ENCODE results near the gene CA10. TPM values are rescaled to one million over a fixed set of nuclear protein-coding genes. Genes with fewer than 3 reads are reported as not detected.

Gene CA10
- total and polyA plus RNA-seq, 9 of the 15 experiments (the other 6 are each of a cell fraction or from before 2014, with no cell fraction given) = not detected

GRCh38 chr17:51739245-51739886 lies 419.1 kb downstream of the CA10 start:
- Histone ChIP-seq H3K27ac (ENCODE audit: extremely low read depth, low read depth, low read length) (no peak overlapping the region), H3K9me3 (replicated peaks; ENCODE audit: control insufficient read depth, insufficient read depth, low read depth, low read length) (no peaks in the 10 kb centered on the region), H3K4me3 (no peak overlapping the region), H3K27me3 (ENCODE audit: control insufficient read depth in 2 of 2, insufficient read depth in 2 of 2, low read length in 2 of 2) (no peaks in the 10 kb centered on the region), H3K79me2 (ENCODE audit: control insufficient read depth, insufficient read depth, low read length) (no peaks in the 10 kb centered on the region), H3K36me3 (ENCODE audit: control insufficient read depth, insufficient read depth, low read length) (no peaks in the 10 kb centered on the region), H4K20me1 (replicated peaks; ENCODE audit: control insufficient read depth, insufficient read depth, low read length) (no peaks in the 10 kb centered on the region), H3K4me2 (ENCODE audit: insufficient read depth, low read length) (no peak overlapping the region), H3K9me1 (ENCODE audit: control insufficient read depth, insufficient read depth, low read length) (no peaks in the 10 kb centered on the region), H3K9ac (ENCODE audit: insufficient read depth in 1 of 2, low read depth in 2 of 2, low read length in 2 of 2) (no peak overlapping the region), H2AFZ (ENCODE audit: low read depth, low read length) (no peak overlapping the region), H3K4me1 (replicated peaks in 1 of 2; ENCODE audit: control insufficient read depth in 2 of 2, insufficient read depth in 2 of 2, low read length in 2 of 2) (no peaks in the 10 kb centered on the region)
- BruUV-seq (replicated peaks) = no TSS peak
- under 1% methylated on average over 6 of the region's 6 CpGs for WGBS (ENCODE audit: insufficient coverage, low coverage, missing lambda C conversion rate)
- DNase-seq (ENCODE audit: extremely low read depth in 1 of 4, low spot score in 3 of 4) = no peak
- in situ Hi-C loops (cut with MboI) (no loop called here), intact Hi-C loops (cut with micrococcal nuclease) (no loop called here)
- FAIRE-seq = no peak
- POLR2A ChIA-PET = no interaction called here
- no peak for ATAC-seq
- TF ChIP-seq HSF4 (CRISPR knock-in tag; IDR thresholded peaks at IDR 0.05; ENCODE audit: borderline replicate concordance) (no peak), SP2 (IDR thresholded peaks at IDR 0.05; ENCODE audit: extremely low read depth, low read depth, low read length, poor library complexity, severe bottlenecking) (no peak), POLR2AphosphoS5 (IDR thresholded peaks at IDR 0.05; ENCODE audit: control insufficient read depth, insufficient read depth, low read depth, low read length) (no peak), SNAPC5 (CRISPR knock-in tag; IDR thresholded peaks at IDR 0.05) (no peak), HDAC6 (IDR thresholded peaks at IDR 0.05; ENCODE audit: low read depth, low read length) (no peak), DIDO1 (tag; IDR thresholded peaks at IDR 0.05; ENCODE audit: low read depth) (no peak), AFF4 (CRISPR knock-in tag; IDR thresholded peaks at IDR 0.05) (no peak), ZNF212 (CRISPR knock-in tag; IDR thresholded peaks at IDR 0.05) (no peak), ATF2 (CRISPR knock-in tag; IDR thresholded peaks at IDR 0.05) (no peak), ILF3 (IDR thresholded peaks at IDR 0.05; ENCODE audit: borderline replicate concordance) (no peak), ZNF282 (CRISPR knock-in tag; IDR thresholded peaks at IDR 0.05) (no peak), ARID2 (IDR thresholded peaks at IDR 0.05) (no peak), ZNF41 (CRISPR knock-in tag; conservative IDR thresholded peaks at IDR 0.05) (no peak), GTF3C2 (IDR thresholded peaks at IDR 0.05; ENCODE audit: borderline replicate concordance, extremely low read depth, insufficient read length) (no peak)
- CTCF ChIA-PET (ENCODE audit: low intra/inter-chr PET ratio) = no interaction called here

Measured in K562 (cell line).